GM21515 (cell line): ENCODE results near the gene UROS.

ENCODE experiments used
- ATAC-seq: cut with Tn5 transposase; IDR thresholded peaks from one replicate; pipeline ENCODE4 v1.9.1; 2021; ENCODE audit not compliant: unreplicated experiment

The UROS gene

GRCh38 chr10:125768219-125768855, 54.7 kb downstream of the UROS start:
- ATAC-seq = no peak

DNA sequence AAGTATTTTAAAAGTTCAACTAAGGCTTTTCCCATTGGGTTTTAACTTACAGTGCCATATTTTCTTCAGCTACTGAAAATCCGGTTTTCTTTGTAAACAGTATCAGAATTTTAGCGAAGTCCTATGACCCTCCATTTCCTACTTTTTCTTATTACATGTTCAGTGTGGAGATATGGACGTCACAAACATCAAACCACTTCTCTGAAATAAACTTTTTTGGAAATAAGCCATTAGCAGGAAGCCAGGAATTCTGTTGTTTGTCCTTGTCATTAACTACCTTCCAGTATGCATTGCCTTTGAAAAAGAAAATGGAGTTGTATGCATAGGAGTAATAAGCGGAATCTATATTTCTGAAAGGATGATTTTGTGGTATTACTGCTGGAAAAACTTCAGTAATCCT, 56.5 kb downstream of the UROS start:
- no peak for ATAC-seq

DNA sequence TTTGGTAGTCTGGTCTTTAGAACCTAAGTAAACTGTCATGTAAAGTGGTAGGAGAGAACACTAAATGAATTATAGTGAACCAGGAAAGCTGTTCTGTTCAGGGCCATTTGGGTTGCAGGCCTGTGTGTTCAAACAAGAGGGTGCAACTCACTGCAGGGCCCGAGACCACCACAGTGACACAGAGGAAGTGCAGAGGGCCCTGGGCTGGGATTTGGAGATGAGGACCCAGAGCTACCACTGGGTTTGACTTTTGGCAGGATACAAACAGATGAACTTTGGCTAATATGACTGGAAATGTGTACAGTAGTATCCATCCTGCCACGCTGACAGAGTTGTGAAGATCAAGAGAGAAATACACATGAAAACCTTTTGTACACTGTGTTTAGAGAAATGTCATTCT, 57.2 kb downstream of the UROS start:
- ATAC-seq = no peak

GRCh38 chr10:125762692-125763648, 60.1 kb downstream of the UROS start:
- no peak for ATAC-seq

DNA sequence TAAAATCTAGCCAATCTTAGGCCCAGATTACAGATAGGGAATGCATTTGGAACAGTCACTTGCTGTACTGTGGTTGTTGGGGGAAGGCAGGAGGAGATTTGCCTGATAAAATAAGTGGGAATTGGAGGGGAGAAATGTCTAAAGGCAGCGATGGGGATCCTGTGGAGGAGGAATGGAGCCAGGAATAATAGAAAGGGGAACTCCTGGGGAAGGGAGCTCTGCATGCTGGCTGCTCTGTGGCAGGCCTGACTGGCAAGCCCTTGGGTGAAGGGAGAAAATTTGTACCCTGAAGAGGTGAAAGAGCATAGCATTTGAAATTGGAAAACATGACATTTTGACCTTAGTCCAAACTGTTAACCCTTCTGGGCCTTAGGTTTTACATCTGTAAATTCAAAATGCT, 61.1 kb downstream of the UROS start:
- ATAC-seq = no peak

GRCh38 chr10:125757742-125758141, 65.3 kb downstream of the UROS start:
- ATAC-seq = no peak

DNA sequence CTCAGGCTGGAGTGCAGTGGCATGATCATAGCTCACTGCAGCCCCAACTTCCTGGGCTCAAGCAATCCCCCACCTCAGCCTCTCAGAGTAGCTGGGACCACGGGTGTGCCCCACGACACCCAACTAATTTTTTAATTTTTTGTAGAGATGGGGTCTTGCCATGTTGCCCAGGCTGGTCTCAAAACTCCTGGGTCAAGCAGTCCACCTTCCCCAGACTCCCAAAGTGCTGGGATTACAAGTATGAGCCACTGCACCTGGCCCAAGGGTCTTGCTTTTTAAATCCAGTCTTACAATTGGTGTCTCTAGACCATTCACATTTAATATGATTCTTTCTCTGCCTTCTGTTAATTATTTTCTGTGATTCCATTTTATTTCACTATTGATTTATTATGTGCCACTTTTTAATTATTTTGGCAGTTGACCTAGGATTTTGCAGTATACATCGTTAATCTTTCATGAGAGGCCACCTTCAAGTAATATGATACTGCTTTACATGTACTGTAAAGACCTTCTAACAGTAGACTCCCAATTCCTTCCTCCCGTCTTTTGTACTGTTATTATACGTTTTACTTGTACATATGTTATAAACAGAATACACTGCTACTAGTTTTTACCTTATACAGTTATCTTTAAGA, 66.1 kb downstream of the UROS start:
- ATAC-seq = no peak

DNA sequence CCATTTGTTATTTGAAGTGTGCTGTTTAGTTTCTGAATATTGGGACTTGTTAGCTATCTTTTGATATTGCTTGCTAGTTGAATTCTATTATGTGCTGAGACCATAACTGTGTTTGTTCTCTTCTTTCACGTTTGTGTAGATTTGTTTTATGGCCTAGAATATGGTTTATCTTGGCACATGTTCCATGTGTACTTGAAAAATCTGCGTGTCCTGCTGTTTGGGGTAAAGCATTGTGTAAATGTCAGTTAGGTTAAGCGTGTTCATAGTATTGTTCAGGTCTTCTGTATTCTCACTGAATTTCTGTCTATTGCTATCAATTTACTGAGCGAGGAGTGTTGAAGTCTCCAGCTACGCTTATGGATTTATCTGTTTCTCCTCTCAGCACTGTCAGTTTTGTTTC, 66.9 kb downstream of the UROS start:
- no peak for ATAC-seq

DNA sequence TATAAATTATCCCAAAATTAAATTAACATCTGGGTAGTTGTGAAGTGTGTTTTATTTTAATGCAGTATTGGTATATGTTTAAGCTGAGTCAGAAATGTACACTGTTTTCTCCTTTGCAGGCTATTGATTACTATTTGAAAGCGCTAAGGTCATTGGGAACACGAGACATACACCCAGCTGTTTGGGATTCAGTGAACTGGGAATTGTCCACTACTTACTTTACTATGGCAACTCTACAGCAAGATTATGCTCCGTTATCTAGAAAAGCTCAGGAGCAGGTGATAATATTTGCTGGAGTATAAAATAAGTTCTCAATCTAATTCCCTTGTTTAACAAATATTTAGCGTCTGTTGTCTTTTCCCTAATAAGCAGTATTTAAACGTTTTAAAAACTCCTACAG, 75.6 kb downstream of the UROS start:
- ATAC-seq = no peak

DNA sequence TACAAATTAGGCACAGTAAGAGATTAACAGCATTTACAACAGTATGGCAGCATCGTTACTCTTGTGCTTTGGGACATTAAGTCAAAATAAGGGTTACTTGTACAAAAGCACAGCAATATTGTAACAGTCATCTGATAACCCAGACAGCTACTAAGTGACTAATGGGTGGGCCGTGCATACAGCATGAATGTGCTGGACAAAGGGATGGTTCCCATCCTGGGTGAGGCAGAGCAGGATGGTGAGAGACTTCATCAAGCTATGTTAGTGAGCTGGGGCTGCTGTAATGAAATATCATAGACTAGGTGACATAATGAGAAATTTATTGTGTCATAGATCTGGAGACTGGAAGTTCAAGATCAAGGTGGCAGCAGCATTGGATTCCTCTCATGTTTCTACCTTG, 78.1 kb downstream of the UROS start:
- no peak for ATAC-seq

- no peak for ATAC-seq
Observed at GRCh38 chr10:125742465-125742864, 80.6 kb downstream of the UROS start.

DNA sequence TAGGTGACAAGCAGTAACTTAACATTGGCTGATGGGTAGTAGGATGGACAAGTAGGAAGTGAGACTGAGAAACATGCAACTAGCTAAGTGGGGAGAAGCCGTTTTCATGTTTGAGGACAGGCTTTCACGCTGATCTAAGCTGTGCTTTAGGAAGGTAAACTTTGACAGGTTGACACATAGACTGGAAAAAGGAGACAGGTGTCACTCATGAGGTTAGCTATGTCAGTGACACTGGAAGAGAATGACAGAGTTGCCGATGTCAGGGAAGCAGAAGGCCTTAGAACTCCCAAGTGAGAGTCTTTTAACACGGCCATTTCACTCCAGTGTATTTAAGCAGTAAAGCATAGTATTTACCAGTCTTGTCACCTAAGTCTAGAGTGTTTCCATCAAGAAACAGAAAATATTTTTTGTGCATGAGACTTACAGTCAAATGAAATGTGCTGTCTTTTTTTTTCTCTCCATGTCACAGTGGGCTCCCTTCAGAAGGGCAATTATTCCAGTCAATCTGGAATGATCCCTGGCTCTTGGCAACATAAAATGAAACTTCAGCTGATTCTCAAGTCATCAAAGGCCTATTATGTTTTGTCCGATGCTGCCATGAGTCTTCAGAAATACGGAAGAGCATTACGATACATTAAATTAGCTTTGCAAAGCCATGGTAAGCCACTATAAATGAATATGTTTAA, 82.9 kb downstream of the UROS start:
- ATAC-seq = no peak
